Measurements from ENCODE around the gene CREB3L4.
"Not testable (repeated sequence)": the region's sequence is repeated elsewhere in the genome, so short reads cannot be mapped to it uniquely, and the experiment has no call there.

GRCh38 chr1:153979091-153979490 lies 11.4 kb downstream of the CREB3L4 start:
- TF ChIP-seq CTCF (conservative IDR thresholded peaks at IDR 0.05 in 1 of 2, IDR thresholded peaks at IDR 0.05 in 1 of 2; ENCODE audit: low read depth in 1 of 2, low read length in 2 of 2); EZH2 (IDR thresholded peaks at IDR 0.05; ENCODE audit: low read length, missing control alignments): not testable (repeated sequence)

All from fibroblast of lung (primary cell).